HG02588 (cell line): ENCODE measurements around the gene CLDN11.

Experiments
- ATAC-seq: cut with Tn5 transposase; IDR thresholded peaks from one replicate; pipeline ENCODE4 v1.9.1; 2021; ENCODE audit warnings: mild to moderate bottlenecking, moderate library complexity; ENCODE audit not compliant: unreplicated experiment

CLDN11 gene

DNA sequence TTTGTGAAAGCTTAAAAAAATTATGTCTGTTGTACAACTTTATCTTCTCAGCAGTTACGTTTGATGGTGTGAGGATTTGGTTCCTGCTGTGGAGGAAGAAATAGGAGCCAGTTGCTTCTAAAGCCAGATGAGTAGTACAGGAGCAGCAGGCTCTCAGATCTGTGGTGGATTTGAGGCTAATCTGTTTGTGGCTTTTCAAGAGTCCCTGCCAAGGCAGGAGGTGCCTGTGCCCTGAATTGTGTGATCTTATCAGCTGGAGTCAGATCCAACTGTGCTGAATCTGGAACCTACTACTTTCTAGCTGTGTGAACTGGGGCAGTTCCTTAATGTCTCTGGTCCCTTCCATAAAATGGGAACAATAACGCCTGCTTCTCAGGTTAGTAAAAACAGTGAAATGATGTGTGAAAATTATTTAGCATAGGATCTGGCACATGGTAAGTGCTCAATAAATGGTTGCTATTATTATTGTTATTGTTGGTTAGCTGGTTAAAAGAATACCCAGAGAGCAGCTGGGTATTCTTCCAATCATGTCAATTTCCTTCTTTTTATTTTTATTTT, 7.7 kb downstream of the CLDN11 start:
- no peak for ATAC-seq

DNA sequence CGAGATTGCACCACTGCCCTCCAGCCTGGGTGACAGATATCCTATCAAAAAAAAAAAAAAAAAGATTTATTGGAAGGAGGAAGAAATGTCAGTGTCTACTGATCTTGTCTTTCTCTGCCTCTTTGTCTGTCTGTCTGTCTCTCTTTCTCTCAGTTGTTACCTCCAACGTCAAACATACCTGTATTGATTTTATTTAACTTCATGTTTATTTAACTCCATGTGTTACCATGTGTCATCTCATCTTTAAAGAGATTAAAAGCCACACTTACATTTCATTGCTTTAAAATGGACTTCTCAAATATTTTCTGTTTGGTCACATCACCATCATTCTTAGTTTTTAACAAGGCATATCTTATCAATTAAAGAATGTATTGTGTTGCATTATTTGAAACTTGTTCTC, 9.4 kb downstream of the CLDN11 start:
- ATAC-seq: no peak

DNA sequence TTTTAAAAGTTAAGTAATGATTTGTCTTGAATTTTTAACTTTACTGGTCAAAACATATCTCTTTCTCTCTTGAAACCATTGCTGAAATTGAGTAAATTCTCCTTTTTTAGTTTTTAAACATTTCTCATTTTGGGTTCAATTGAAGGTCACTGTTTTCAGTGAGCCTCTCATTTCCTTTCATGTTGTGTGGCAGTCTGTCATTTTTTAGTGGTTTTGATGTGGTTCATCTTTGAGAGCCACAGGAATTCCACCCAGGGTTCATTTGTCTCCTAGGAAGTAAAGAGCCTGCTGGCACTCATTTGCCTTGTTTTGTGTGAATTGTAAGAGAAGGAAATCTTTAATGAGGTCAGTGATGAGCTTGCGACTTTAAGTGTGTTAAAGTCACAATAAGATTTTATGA, 10.4 kb downstream of the CLDN11 start:
- no peak for ATAC-seq

DNA sequence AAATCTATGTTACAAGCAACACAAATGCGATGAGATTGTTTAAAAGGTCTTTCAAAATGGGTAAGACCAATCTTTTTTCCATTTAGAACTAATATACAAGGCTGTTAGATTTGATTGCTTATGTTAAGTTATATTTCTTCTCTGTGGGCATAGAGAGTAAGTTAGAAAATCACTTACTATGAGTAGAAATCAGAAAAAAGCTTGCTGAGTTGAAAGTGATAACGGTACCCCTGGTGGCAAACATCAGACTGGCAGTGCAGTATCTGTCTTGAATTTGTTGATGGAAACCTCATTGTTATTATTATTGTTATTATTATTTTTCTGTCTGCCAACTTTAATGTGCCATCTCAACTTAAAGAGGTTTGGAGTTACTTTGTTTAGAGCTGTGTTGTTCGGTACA, 12.4 kb downstream of the CLDN11 start:
- ATAC-seq: no peak

DNA sequence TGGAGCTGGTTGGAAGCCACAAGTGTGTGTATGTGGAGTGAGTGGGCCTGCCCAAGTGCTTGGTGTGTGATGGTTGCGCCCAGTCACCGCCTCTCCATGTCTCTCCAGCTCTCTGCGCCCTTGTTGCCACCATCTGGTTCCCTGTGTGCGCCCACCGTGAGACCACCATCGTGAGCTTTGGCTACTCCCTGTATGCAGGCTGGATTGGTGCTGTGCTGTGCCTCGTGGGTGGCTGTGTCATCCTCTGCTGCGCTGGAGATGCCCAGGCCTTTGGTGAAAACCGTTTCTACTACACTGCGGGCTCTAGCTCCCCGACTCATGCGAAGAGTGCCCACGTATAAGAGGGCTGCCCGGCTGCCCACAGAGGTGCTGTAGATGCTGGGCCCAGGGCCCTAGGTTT, 13.7 kb downstream of the CLDN11 start:
- ATAC-seq: no peak

DNA sequence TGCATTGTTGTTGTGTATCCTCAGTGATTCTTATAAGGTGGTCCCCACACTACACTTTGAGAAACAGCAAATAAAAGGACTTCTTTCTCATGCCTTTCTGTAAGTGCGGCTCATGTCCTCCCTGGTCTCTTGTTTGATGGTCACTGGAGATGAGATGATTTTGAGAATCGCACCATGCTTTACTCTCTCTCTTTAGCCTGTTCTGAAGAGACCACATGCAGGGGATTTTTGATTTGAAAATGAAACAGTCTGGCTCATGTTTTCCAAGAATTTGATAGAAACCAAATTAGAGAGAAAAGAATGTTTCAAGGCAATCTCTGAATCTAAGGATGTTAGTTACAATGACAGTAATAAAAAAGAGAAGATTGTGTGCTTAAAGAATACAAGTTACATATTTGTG, 18.0 kb downstream of the CLDN11 start:
- ATAC-seq: no peak

DNA sequence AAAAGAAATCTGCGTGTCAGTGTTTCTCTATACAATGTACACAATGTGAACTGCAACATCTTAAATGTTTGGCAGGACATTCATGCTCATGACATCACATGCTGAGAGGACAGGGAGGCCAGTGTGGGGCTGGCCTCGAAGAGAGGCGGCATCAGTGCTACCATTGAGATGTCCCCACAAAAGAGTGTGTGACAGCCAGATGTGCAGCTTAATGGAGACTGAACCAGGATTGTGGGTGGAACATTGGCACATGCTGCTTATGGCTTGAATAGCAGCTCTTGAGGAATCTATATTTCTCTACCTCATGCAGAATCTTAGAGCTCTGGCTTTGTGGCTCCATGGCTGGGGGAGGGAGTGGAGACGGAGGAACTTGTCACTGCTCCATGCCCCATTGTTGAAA, 18.5 kb downstream of the CLDN11 start:
- ATAC-seq: no peak

DNA sequence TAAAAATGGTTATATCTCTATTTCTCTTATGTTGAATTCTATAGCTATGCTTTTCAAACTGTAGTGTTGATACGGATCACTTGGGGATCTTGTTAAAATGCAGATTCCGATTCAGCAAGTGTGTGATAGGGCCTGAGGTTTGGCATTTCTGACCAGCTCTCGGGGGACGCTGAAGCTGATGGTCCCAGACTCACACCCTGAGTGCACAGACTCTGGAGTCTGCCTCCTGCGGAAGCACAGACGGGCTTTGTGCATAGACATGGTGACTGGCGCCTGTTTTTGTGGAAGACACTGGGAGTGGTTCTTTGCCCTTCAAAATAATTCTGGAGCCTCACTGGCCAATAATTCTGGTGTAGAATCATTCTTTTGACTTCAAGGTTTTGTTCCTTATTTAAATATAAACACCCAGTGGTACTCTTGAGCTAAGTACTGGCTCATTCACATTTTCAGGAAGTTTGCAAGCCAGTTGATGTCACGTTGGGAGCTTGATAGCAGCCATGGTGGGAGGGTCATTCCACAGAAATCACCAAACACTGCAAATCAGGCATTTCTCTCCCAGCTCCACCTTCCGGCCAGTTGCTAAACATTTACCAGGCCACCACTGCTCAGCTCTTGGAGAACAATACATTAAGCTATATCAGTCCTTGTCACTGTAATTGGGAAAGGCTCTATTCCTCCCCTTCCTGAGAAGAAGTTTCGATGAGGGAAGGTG, 19.2 kb downstream of the CLDN11 start:
- ATAC-seq: no peak

DNA sequence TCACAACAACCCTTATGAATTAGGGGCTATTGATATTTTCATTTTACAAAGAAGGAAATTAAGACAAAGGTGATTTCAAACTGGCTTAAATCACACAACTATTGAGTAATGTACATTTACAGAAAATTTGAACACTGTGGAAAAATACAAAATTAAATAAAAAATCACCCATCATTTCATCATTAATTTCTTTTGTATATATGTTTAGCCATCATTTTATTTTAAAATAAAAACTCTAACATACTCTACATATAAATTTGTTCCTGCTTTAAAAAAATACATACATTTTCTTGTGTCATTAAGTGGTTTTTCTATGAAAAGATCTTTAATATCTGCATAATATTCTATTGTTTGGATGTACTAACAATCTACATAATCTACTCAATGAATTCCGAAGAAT, 20.2 kb downstream of the CLDN11 start:
- no peak for ATAC-seq

DNA sequence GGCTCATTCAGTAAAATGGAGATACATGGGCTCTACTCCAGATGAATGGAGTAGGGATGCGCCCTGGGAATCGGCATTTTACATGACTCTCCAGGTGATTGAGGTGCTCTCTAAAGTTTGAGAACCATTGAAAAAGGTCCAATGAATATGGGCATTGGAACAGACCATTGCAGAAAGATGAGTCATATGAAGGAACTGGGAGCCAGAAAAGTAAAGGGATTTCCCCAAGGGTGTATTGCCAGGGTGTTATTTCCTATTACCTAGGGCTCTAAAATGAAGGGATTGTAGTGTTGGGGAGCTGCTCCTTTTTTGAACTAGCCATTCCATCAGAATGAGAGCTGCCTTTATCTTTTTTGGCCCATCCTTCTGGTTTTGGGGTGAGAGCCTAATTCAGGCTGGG, 21.7 kb downstream of the CLDN11 start:
- ATAC-seq: no peak

DNA sequence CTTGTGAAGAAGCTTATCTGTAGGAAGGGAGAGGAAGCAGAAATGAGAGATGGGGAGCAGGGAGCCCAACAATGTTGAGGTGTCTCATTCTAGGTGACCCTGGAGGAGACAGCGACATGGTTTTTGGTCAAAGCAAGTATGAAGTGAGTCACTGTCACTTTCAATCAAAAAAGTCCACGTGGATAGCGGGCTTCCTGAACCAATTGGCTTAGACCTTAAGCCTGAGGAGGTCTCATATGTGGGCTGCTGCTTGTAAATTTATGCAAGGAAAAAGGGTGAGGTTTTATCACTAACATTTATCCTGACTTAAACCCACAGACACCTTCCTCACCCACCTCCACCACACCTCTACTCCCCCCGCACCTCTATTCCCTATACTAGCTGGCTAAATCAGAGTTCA, 22.7 kb downstream of the CLDN11 start:
- no peak for ATAC-seq

DNA sequence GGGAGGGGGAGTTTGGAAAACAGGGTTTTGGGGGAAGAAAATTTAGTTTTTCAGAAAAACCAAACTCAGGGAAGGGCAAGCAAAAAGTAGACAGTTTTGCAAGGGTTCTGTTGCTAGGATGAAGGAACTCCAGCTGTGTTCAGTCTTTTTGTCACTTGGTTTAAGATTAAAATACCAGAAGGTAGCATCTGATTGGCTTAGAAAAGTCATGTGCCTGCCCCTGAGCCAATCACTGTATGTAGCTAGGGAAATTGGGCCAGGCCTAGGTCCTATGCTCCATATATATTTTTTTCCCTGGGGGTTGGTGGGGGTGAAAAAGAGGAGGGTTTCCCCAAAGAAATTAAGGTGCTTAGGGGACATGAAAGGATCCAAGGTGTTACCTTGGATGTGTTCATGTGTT, 24.3 kb downstream of the CLDN11 start:
- no peak for ATAC-seq

DNA sequence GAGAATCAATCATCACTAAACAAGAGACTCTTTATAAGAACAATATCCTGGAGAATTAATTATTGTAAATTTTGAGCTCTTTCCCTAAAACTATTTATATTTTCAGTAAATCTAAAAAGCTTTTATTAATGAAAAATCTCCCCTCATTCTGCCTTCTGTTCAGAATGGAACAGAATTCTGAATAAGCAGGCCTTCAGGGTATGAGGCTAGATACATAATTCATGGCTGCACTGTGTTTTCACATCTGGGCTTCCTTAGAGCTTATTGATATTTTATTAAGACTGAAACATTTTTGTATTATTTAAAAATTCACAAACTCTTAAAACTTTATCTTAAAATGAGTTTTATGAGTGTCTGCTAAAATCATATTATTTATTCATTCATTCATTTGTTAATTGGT, 24.8 kb downstream of the CLDN11 start:
- no peak for ATAC-seq

DNA sequence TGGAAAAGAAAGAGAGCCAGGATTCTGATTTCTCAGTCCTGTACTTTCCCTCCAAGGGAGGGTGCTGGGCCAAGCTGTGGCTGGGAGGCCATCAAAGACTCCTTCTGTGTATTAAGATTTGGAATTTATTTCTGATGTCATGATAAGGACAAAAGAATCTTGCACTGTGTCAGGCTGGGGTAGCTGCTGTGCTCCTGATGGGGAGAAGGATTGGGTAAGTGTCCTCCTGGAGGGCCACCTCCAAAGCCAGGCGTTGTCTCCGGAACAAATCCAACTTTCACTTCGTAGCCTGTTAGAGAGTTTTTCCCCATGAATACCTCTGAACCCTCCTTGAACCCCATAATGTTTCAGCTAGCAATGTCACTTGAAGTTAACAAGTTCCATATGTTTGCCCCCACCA, 29.9 kb downstream of the CLDN11 start:
- ATAC-seq: no peak

DNA sequence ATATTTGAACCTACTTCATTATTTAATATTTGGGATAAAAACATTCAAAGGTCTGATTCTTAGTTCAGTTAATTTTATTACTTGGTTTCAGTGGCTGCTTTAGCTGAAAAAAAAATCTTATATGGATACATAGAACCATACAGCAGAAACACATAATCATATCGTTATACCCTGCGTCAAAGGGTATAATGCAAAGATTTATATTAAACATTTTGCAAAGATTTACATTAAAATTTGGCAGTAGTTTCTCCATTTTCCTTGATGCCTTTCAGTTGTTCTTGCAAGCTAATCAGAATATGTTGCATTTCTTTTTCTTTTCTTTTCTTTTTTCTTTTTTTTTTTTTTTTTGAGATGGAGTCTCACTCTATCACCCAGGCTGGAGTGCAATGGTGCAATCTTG, 31.4 kb downstream of the CLDN11 start:
- ATAC-seq: no peak

DNA sequence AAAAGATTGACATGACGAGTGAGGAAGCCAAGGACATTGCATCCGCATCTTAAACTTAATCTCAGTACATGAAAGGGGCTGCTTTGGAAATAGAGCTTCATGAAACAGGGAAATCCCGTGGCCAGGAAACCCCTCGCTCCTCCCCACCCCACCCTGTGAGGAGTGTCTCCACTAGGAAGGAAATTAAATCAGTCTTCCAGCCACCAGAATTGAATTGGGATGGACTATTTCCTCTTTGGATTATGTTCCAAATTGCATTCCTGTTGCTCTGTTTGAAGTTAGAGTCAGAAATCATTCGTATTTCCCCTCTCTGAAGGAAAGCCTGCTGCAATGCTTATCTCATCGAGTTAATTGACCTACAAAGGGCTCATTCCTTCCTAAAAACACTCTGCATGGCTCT, 35.8 kb downstream of the CLDN11 start:
- no peak for ATAC-seq

DNA sequence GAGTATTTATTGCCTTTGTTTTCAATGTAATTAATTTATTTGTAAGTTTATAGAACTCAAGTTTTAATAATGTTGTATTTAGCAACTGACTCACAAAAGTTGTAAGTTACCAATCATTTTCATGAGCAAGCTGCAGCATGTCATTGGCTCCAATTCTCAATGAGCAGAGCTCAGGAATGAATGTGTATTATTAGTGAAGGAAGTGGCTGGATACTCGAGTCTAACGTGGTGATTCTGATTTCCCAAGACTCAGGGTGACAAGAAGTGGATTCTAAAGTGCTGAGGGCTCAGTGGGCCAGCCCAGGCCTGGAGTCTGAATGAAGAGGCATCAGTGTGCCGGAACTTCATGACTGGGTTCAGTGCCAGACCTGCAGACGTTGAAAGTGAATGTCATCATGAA, 39.6 kb downstream of the CLDN11 start:
- ATAC-seq: no peak

DNA sequence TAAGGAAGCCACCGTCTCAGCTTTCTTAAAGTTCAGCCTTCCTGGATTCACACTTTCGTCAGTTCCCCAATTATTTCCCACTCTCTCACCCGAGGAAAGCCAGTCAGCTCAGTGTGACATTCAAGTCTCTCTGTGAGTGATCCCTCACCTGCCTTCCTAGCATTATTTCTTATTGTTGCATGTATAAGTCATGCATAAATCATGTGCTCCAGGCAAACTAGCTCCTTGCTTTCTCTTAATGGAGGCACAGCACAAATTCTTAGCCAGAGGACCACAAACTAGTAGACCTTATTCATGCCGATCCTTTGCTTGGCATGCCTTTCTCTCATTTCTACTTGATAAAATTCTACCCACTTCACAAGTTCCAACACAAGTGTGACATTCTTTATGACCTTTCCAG, 44.3 kb downstream of the CLDN11 start:
- ATAC-seq: no peak

DNA sequence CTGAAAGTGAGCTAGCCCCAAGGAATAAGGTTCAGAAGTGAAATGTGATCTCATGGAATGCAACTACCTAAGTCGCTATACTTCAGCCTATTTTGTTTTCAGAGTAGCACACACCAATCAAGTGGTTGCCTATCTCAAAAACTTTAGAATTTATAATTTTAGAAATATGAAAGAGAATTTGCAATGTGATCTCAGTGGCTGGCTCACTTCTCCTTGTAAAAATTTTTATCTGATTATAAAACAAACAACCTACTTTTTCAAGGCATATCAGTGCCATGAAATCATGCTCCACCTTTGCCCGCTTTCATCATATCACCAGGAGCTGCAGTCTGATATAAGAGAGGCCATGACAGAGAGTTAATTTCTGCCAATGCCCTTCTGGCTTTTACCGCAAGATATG, 47.3 kb downstream of the CLDN11 start:
- no peak for ATAC-seq

DNA sequence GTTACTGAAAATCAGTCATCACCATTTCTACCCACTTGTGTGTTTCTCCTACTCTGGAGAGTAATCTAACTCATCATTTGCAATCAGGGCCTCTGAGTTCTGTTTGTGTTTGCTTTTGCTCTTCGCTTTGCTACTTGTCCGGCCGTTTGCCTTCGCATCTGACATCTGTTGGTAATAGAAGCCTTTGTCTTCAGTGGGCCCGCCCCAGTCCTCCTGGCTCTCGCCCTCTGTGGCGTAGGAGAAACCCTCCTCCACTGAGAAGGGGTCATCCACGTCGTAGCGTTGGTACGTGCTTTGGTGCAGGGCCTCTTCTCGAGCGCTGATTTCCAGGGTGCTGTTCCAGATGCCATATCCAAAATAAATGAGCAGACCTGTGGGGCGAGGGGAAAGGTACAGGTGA, 48.3 kb downstream of the CLDN11 start:
- ATAC-seq: no peak

DNA sequence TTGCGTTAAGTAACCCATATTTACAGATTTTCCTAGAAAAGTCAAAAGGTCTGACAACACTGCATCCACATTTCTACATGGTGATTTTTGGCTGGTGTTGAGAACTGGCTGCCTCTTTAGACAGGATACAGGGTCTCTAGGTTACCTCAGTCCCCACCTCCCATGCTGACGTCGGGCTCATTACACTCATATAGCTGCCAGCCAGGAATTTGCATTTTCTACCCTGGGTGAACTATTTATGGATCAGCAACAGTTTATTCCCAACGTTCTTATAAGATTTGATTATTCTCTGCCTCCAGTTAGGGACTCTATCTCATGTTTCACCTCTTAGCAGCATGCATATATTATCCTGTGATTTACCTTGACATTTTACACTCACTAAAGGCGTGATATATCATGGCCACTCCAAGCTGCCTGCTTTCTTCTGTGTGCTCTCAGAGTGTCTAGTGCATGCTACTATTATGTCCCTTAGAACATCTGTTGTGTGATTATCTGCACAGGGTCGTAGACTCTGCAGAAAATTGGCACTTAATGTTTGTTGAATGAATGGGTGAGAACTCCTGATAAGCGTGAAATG, 49.0 kb downstream of the CLDN11 start:
- no peak for ATAC-seq

DNA sequence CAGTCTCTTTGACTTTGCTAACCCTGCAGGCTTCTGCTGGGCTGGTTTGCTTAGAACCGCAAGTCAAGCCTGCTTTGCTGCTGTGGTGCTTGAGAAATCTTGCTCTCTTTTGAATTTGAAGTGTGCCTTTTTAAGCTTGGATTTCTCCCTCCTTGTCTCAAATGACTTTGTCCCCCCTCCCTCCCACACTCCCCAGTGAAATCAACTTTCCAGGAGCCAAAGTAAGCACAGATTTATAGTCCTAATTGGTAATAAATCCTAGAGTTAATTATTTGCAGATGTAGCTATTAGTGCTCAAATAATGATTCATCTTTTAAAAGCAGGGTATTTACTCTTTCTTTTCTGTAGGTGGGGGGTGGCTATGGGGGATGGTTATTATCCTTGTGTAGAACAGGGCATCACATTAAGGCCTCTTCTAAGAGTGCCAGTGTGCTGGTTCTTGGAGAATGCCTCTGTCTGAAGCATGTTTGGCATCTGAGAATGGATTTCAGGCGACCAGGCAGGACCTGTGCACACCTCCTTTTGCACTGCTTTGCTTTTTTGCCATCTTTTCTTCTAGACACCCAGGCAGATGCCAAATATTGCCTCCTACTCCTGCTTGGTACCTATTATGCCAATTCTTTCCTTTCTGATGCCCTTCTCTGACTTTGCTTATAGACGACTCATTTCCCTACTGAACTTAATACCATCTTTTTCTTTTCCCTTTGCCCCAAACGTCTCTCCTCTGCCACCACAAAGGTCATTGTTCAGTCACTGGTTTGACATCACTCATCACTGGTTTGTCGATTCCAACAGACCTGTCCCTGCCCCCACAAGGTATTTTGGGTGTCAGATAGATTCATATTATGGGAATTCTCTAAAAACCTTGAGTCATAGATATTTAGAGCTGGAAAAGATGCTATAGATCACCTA, 50.7 kb downstream of the CLDN11 start:
- no peak for ATAC-seq
